ENCODE data around the gene POU2F1. TPM values are rescaled to one million over a fixed set of nuclear protein-coding genes. Genes with fewer than 3 reads are reported as not detected.

Gene POU2F1
- total and polyA plus RNA-seq, 2 donors (not counting 1 experiment from before 2014, with no cell fraction given) = 5.2 to 48.8 TPM

DNA sequence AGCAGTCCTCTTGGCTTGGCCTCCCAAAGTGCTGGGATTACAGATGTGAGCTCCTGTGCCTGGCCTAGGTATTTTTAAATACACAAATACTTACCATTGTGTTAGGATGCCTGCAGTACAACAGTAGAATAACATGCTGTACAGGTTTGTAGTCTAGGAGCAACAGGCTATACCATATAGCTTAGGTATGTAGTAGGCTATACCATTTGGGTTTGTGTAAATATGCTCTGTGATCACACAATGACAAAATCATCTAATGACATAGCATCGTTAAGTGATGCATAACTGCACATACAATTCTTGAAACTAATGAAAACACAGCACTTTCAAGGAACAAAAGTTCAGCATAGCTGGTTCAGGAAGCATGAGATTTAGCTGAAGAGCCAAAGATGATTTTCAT is 12.7 kb downstream of the POU2F1 start:
- Mint-ChIP-seq H3K9me3 (ENCODE audit: insufficient read depth) (no peaks in the 10 kb centered on the region), H3K27me3 (no peaks in the 10 kb centered on the region), H3K4me3 (no peak overlapping the region), H3K27ac (no peak overlapping the region), H3K4me1 (peaks cover 52% of the 10 kb centered on the region)
- H3K79me2 ChIP-seq (ENCODE audit: control insufficient read depth, insufficient read depth, low read length) = peaks cover 98% of the 10 kb centered on the region
- peaks cover 0 to under 1% of the 10 kb centered on the region in 2 experiments for H3K36me3 ChIP-seq (replicated peaks in 1 of 2; ENCODE audit: control extremely low read depth in 1 of 2, control insufficient read depth in 1 of 2, extremely low read depth in 1 of 2, insufficient read depth in 2 of 2, low read length in 1 of 2)
- TF ChIP-seq, protein P1, sequence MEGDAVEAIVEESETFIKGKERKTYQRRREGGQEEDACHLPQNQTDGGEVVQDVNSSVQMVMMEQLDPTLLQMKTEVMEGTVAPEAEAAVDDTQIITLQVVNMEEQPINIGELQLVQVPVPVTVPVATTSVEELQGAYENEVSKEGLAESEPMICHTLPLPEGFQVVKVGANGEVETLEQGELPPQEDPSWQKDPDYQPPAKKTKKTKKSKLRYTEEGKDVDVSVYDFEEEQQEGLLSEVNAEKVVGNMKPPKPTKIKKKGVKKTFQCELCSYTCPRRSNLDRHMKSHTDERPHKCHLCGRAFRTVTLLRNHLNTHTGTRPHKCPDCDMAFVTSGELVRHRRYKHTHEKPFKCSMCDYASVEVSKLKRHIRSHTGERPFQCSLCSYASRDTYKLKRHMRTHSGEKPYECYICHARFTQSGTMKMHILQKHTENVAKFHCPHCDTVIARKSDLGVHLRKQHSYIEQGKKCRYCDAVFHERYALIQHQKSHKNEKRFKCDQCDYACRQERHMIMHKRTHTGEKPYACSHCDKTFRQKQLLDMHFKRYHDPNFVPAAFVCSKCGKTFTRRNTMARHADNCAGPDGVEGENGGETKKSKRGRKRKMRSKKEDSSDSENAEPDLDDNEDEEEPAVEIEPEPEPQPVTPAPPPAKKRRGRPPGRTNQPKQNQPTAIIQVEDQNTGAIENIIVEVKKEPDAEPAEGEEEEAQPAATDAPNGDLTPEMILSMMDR (IDR thresholded peaks at IDR 0.05) = no peak
- TF ChIP-seq EZH2 (IDR thresholded peaks at IDR 0.05; ENCODE audit: borderline replicate concordance, insufficient read depth, low read depth, low read length, poor library complexity, severe bottlenecking) = no peak
- H3K27me3 ChIP-seq (replicated peaks in 1 of 4; ENCODE audit: control extremely low read depth in 1 of 4, control insufficient read depth in 3 of 4, insufficient read depth in 4 of 4, low read length in 3 of 4) = no peaks in the 10 kb centered on the region
- POLR2A ChIA-PET = interaction anchor here (1.9 kb wide), 1 partner anchor 11 kb away, joined by 6 read pairs; no protein-coding TSS in a partner anchor
- no peak overlapping the region for H2AFZ ChIP-seq (ENCODE audit: insufficient read depth, low read depth, low read length, poor library complexity, severe bottlenecking)
- H3K4me2 ChIP-seq (replicated peaks; ENCODE audit: low read depth, low read length, poor library complexity, severe bottlenecking) = no peak overlapping the region
- H3K9me3 ChIP-seq (ENCODE audit: control extremely low read depth in 1 of 3, control insufficient read depth in 2 of 3, insufficient read depth in 1 of 3, low read length in 2 of 3) = no peaks in the 10 kb centered on the region
- H3K4me3 ChIP-seq (ENCODE audit: control extremely low read depth in 1 of 5, extremely low read depth in 1 of 5, insufficient read depth in 1 of 5, low read depth in 2 of 5, low read length in 4 of 5) = no peak overlapping the region
- CTCF ChIA-PET = interaction anchor here (0.7 to 1.8 kb wide), 4 partner anchors 12 to 34 kb away, joined by 3 to 7 read pairs (median 4); no protein-coding TSS in a partner anchor
- no peak for DNase-seq
- intact Hi-C loops (cut with micrococcal nuclease) = no loop called here
- H3K9ac ChIP-seq (ENCODE audit: low read length) = no peak overlapping the region
- peaks cover 10 to 23% of the 10 kb centered on the region in 2 donors for H3K4me1 ChIP-seq (ENCODE audit: control insufficient read depth in 2 of 2, insufficient read depth in 2 of 2, low read length in 2 of 2)
- H3K27ac ChIP-seq (ENCODE audit: low read length in 2 of 2) = no peak overlapping the region
- ATAC-seq (ENCODE audit: low read depth) = no peak
- WGBS (ENCODE audit: insufficient coverage) = no CpG with 5 or more reads among the region's 1 CpG
- H4K20me1 ChIP-seq (ENCODE audit: control insufficient read depth, insufficient read depth, low read length, poor library complexity, severe bottlenecking) = peaks cover 52% of the 10 kb centered on the region

DNA sequence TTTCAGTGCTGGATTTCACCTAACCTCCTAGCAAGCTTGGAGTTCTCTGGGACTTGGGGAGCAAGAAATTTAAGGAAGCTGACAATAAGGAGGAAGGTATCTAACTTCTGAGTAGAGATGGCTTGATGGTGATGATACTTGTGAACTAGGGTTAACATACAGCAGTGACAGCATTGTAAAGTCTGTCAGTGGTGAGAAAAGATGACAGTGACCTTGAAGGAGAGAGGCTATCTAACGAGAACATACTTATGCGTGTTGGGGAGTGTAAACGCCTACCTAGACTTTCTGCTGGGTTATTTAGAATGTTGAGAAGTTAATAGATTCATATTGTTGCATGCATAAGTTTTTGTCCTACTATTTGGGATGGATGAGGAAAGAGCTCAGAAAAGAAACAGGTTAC is 16.3 kb downstream of the POU2F1 start:
- intact Hi-C loops (cut with micrococcal nuclease) = no loop called here
- H3K4me3 ChIP-seq (ENCODE audit: control extremely low read depth in 1 of 5, extremely low read depth in 1 of 5, insufficient read depth in 1 of 5, low read depth in 2 of 5, low read length in 4 of 5) = no peak overlapping the region
- peaks cover 35% of the 10 kb centered on the region for H3K4me1 Mint-ChIP-seq
- peaks cover 97% of the 10 kb centered on the region for H3K79me2 ChIP-seq (ENCODE audit: control insufficient read depth, insufficient read depth, low read length)
- H3K27me3 Mint-ChIP-seq = no peaks in the 10 kb centered on the region
- DNase-seq (no peak), ATAC-seq (ENCODE audit: low read depth) (no peak)
- H3K4me1 ChIP-seq (ENCODE audit: control insufficient read depth in 2 of 2, insufficient read depth in 2 of 2, low read length in 2 of 2) = peaks cover 10 to 15% of the 10 kb centered on the region in 2 donors
- H3K27ac Mint-ChIP-seq = no peak overlapping the region
- TF ChIP-seq EZH2 (IDR thresholded peaks at IDR 0.05; ENCODE audit: borderline replicate concordance, insufficient read depth, low read depth, low read length, poor library complexity, severe bottlenecking) = no peak
- TF ChIP-seq, protein P1 (IDR thresholded peaks at IDR 0.05) = no peak
- H3K4me2 ChIP-seq (replicated peaks; ENCODE audit: low read depth, low read length, poor library complexity, severe bottlenecking) = no peak overlapping the region
- no peak overlapping the region for H3K27ac ChIP-seq (ENCODE audit: low read length in 2 of 2)
- no peak overlapping the region for H3K9ac ChIP-seq (ENCODE audit: low read length)
- POLR2A ChIA-PET = no interaction called here
- H3K36me3 ChIP-seq (replicated peaks in 1 of 2; ENCODE audit: control extremely low read depth in 1 of 2, control insufficient read depth in 1 of 2, extremely low read depth in 1 of 2, insufficient read depth in 2 of 2, low read length in 1 of 2) = peaks cover 0 to 2% of the 10 kb centered on the region in 2 experiments
- H4K20me1 ChIP-seq (ENCODE audit: control insufficient read depth, insufficient read depth, low read length, poor library complexity, severe bottlenecking) = peaks cover 48% of the 10 kb centered on the region
- H3K4me3 Mint-ChIP-seq = no peak overlapping the region
- H3K9me3 Mint-ChIP-seq (ENCODE audit: insufficient read depth) = no peaks in the 10 kb centered on the region
- CTCF ChIA-PET = interaction anchor here (1.2 kb wide), 1 partner anchor 165 kb away, joined by 3 read pairs; no protein-coding TSS in a partner anchor
- H3K27me3 ChIP-seq (replicated peaks in 1 of 4; ENCODE audit: control extremely low read depth in 1 of 4, control insufficient read depth in 3 of 4, insufficient read depth in 4 of 4, low read length in 3 of 4) = no peaks in the 10 kb centered on the region
- no peak overlapping the region for H2AFZ ChIP-seq (ENCODE audit: insufficient read depth, low read depth, low read length, poor library complexity, severe bottlenecking)
- H3K9me3 ChIP-seq (ENCODE audit: control extremely low read depth in 1 of 3, control insufficient read depth in 2 of 3, insufficient read depth in 1 of 3, low read length in 2 of 3) = no peaks in the 10 kb centered on the region
- WGBS (ENCODE audit: insufficient coverage) = 96% methylated on average over 3 of the region's 3 CpGs
